Tibial artery (tissue), 4 donors: ENCODE results near the gene RNF150.
"Not testable (repeated sequence)": the region's sequence is repeated elsewhere in the genome, so short reads cannot be mapped to it uniquely, and the experiment has no call there.

Source experiments
- DNase-seq, 2 donors: peaks; one replicate each; pipeline ENCODE4 v3.0.0-alpha.2; 2019
- H3K27ac ChIP-seq, 2 donors: fragments of 200-600 bp; sonication (generic) in 1 of 2; 1 replicate in 1 of 2; 2 replicates in 1 of 2; pipeline ENCODE4 v1.5.1; 2018 to 2019; ENCODE audit warnings: mild to moderate bottlenecking in 1 of 2
- H3K27me3 ChIP-seq, 2 donors: fragments of 200-600 bp; sonication (generic) in 1 of 2; one replicate each; pipeline versions ENCODE4 v1.5.1 to v1.6.0; 2016 to 2019
- H3K36me3 ChIP-seq, 3 donors: fragments of 200-600 bp; sonication (generic) in 2 of 3; one replicate each; pipeline ENCODE4 v1.5.1; 2016 to 2019; ENCODE audit warnings: mild to moderate bottlenecking in 2 of 3
- H3K4me1 ChIP-seq, 4 donors: fragments of 200-600 bp; sonication (generic) in 2 of 4; 1 replicate in 3 of 4; 2 replicates in 1 of 4; pipeline ENCODE4 v1.5.1; 2016 to 2019
- H3K4me3 ChIP-seq, 2 donors: fragments of 200-600 bp; sonication (generic) in 1 of 2; 1 replicate in 1 of 2; 2 replicates in 1 of 2; pipeline ENCODE4 v1.5.1; 2018 to 2019; ENCODE audit warnings: mild to moderate bottlenecking in 2 of 2
- H3K9me3 ChIP-seq, 3 donors: fragments of 200-600 bp; sonication (generic) in 1 of 3; one replicate each; pipeline ENCODE4 v1.5.1; 2016 to 2019
- intact Hi-C: fragments of 100-400 bp; cut with DNase I; formaldehyde crosslinking; loops from one replicate; pipeline ENCODE4 v1.15.0; 2023; ENCODE audit warnings: low total_unique reads
- TF ChIP-seq, protein P1 (sequence below), 2 experiments: fragments of 200-600 bp in 1 of 2; fragments of 450-650 bp in 1 of 2; IDR thresholded peaks; one replicate each; pipeline ENCODE4 v1.5.1; 2017 to 2019; ENCODE audit warnings: antibody characterized with exemption in 2 of 2, mild to moderate bottlenecking in 1 of 2, moderate library complexity in 1 of 2

RNF150 gene

GRCh38 chr4:141057582-141057981 lies 75.7 kb downstream of the RNF150 start:
- intact Hi-C loops = no loop called here
- Histone ChIP-seq H3K4me3 (no peak overlapping the region), H3K27ac (no peak overlapping the region), H3K27me3 (no peaks in the 10 kb centered on the region), H3K36me3 (no peaks in the 10 kb centered on the region), H3K4me1 (peaks cover 0 to 8% (median 0%) of the 10 kb centered on the region in 4 donors), H3K9me3 (no peaks in the 10 kb centered on the region)
- TF ChIP-seq, protein P1, sequence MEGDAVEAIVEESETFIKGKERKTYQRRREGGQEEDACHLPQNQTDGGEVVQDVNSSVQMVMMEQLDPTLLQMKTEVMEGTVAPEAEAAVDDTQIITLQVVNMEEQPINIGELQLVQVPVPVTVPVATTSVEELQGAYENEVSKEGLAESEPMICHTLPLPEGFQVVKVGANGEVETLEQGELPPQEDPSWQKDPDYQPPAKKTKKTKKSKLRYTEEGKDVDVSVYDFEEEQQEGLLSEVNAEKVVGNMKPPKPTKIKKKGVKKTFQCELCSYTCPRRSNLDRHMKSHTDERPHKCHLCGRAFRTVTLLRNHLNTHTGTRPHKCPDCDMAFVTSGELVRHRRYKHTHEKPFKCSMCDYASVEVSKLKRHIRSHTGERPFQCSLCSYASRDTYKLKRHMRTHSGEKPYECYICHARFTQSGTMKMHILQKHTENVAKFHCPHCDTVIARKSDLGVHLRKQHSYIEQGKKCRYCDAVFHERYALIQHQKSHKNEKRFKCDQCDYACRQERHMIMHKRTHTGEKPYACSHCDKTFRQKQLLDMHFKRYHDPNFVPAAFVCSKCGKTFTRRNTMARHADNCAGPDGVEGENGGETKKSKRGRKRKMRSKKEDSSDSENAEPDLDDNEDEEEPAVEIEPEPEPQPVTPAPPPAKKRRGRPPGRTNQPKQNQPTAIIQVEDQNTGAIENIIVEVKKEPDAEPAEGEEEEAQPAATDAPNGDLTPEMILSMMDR (IDR thresholded peaks at IDR 0.05) = no peak
- no peak for DNase-seq

GRCh38 chr4:141056473-141056872 lies 76.8 kb downstream of the RNF150 start:
- no peak overlapping the region for H3K27ac ChIP-seq
- TF ChIP-seq, protein P1 (IDR thresholded peaks at IDR 0.05) = no peak
- H3K36me3 ChIP-seq = no peaks in the 10 kb centered on the region
- H3K9me3 ChIP-seq = no peaks in the 10 kb centered on the region
- intact Hi-C loops = no loop called here
- peaks cover 0 to 8% (median 0%) of the 10 kb centered on the region in 4 donors for H3K4me1 ChIP-seq
- no peaks in the 10 kb centered on the region for H3K27me3 ChIP-seq
- H3K4me3 ChIP-seq = no peak overlapping the region
- no peak for DNase-seq

GRCh38 chr4:141054446-141054845 lies 78.8 kb downstream of the RNF150 start:
- no peak overlapping the region for H3K4me3 ChIP-seq
- H3K9me3 ChIP-seq = no peaks in the 10 kb centered on the region
- TF ChIP-seq, protein P1 (IDR thresholded peaks at IDR 0.05) = no peak
- no peaks in the 10 kb centered on the region for H3K36me3 ChIP-seq
- intact Hi-C loops = no loop called here
- DNase-seq = no peak
- H3K4me1 ChIP-seq = no peaks in the 10 kb centered on the region
- no peaks in the 10 kb centered on the region for H3K27me3 ChIP-seq
- no peak overlapping the region for H3K27ac ChIP-seq

DNA sequence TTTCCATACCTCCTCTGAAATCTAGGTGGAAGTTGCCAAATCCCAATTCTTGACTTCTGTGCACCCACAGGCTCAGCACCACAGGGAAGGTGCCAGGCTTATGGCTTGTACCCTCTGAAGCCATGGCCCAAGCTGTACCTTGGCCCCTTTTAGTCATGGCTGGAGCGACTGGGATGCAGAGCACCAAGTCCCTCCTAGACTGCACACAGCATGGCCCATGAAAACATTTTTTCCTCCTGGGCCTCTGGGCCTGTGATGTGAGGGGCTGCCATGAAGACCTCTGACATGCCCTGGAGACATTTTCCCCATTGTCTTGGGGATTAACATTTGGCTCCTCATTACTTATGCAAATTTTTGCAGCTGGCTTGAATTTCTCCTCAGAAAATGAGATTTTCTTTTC lies 82.3 kb downstream of the RNF150 start:
- H3K27ac ChIP-seq, H3K9me3 ChIP-seq, H3K36me3 ChIP-seq, intact Hi-C loops, H3K4me3 ChIP-seq, H3K27me3 ChIP-seq, DNase-seq: not testable (repeated sequence)
- peaks cover 0 to 15% (median 2%) of the 10 kb centered on the region in 4 donors for H3K4me1 ChIP-seq

- no peak overlapping the region for H3K27ac ChIP-seq
- peaks cover 0 to 21% (median 3%) of the 10 kb centered on the region in 4 donors for H3K4me1 ChIP-seq
- H3K4me3 ChIP-seq = no peak overlapping the region
- H3K9me3 ChIP-seq = no peaks in the 10 kb centered on the region
- no peaks in the 10 kb centered on the region for H3K27me3 ChIP-seq
- TF ChIP-seq, protein P1 (IDR thresholded peaks at IDR 0.05) = no peak
- DNase-seq = no peak
- intact Hi-C loops = no loop called here
- H3K36me3 ChIP-seq = no peaks in the 10 kb centered on the region
Measured at GRCh38 chr4:141047228-141047884, 85.9 kb downstream of the RNF150 start.

DNA sequence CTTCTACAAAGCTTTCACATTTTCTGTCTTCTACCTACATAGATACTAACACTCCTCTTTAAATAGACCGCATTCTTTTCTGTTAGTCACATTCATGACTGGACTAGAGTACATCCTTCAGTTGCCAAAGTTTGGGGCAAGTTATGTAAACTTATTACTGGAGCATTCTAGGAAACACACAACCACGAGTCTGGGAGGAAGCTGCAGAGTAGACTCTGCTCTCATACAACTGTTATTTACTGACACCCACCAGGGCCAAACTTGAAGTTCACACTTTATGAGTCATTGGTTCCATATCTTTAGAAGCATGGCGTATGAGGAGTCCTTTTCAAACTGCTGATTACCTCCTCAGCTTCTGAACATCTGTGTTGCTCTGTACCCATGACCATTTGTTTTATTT lies 87.0 kb downstream of the RNF150 start:
- DNase-seq = no peak
- H3K4me3 ChIP-seq = no peak overlapping the region
- peaks cover 0 to 21% (median 3%) of the 10 kb centered on the region in 4 donors for H3K4me1 ChIP-seq
- TF ChIP-seq, protein P1 (IDR thresholded peaks at IDR 0.05) = no peak
- H3K36me3 ChIP-seq = no peaks in the 10 kb centered on the region
- intact Hi-C loops = no loop called here
- H3K27me3 ChIP-seq = no peaks in the 10 kb centered on the region
- no peak overlapping the region for H3K27ac ChIP-seq
- H3K9me3 ChIP-seq = no peaks in the 10 kb centered on the region
